HG03280 (cell line): ENCODE results near the gene PARD3.
"Not testable (repeated sequence)": the region's sequence is repeated elsewhere in the genome, so short reads cannot be mapped to it uniquely, and the experiment has no call there.

Experiments
- ATAC-seq: cut with Tn5 transposase; IDR thresholded peaks from one replicate; pipeline ENCODE4 v1.9.1; 2021; ENCODE audit warnings: mild to moderate bottlenecking, moderate library complexity; ENCODE audit not compliant: unreplicated experiment

The PARD3 gene

GRCh38 chr10:34746094-34746493, 69.0 kb downstream of the PARD3 start:
- no peak for ATAC-seq

- ATAC-seq, result no peak
Measured at GRCh38 chr10:34745244-34745643, 69.9 kb downstream of the PARD3 start.

- no peak for ATAC-seq
Measured at GRCh38 chr10:34744590-34744989, 70.5 kb downstream of the PARD3 start.

- no peak for ATAC-seq
Measured at GRCh38 chr10:34743814-34744213, 71.3 kb downstream of the PARD3 start.

- ATAC-seq, result no peak
Measured at GRCh38 chr10:34742456-34742855, 72.6 kb downstream of the PARD3 start.

GRCh38 chr10:34741087-34741486, 74.0 kb downstream of the PARD3 start:
- ATAC-seq, result not testable (repeated sequence)

- no peak for ATAC-seq
Measured at GRCh38 chr10:34740321-34740720, 74.8 kb downstream of the PARD3 start.

GRCh38 chr10:34739915-34740314, 75.2 kb downstream of the PARD3 start:
- no peak for ATAC-seq

- ATAC-seq, result no peak
Measured at GRCh38 chr10:34737772-34738169, 77.3 kb downstream of the PARD3 start.

GRCh38 chr10:34736976-34737771, 77.9 kb downstream of the PARD3 start:
- ATAC-seq, result no peak

GRCh38 chr10:34734918-34735317, 80.2 kb downstream of the PARD3 start:
- ATAC-seq, result no peak

- ATAC-seq, result no peak
Measured at GRCh38 chr10:34732926-34733325, 82.2 kb downstream of the PARD3 start.

GRCh38 chr10:34731885-34732701, 83.0 kb downstream of the PARD3 start:
- ATAC-seq, result no peak

- no peak for ATAC-seq
Measured at GRCh38 chr10:34731213-34731612, 83.9 kb downstream of the PARD3 start.

GRCh38 chr10:34730726-34731125, 84.4 kb downstream of the PARD3 start:
- ATAC-seq, result no peak

- ATAC-seq, result no peak
Measured at GRCh38 chr10:34729619-34730018, 85.5 kb downstream of the PARD3 start.

GRCh38 chr10:34728361-34728760, 86.7 kb downstream of the PARD3 start:
- ATAC-seq, result no peak

- no peak for ATAC-seq
Measured at GRCh38 chr10:34727595-34728033, 87.5 kb downstream of the PARD3 start.

- no peak for ATAC-seq
Measured at GRCh38 chr10:34726862-34727261, 88.2 kb downstream of the PARD3 start.

GRCh38 chr10:34723750-34724149, 91.3 kb downstream of the PARD3 start:
- ATAC-seq, result no peak

- ATAC-seq, result no peak
Measured at GRCh38 chr10:34722404-34722803, 92.7 kb downstream of the PARD3 start.

GRCh38 chr10:34721208-34721840, 93.8 kb downstream of the PARD3 start:
- ATAC-seq, result no peak
